ENCODE measurements around the gene TNFSF11. TPM values are rescaled to one million over a fixed set of nuclear protein-coding genes. Genes with fewer than 3 reads are reported as not detected.

Gene TNFSF11
- total RNA-seq, result not detected

DNA sequence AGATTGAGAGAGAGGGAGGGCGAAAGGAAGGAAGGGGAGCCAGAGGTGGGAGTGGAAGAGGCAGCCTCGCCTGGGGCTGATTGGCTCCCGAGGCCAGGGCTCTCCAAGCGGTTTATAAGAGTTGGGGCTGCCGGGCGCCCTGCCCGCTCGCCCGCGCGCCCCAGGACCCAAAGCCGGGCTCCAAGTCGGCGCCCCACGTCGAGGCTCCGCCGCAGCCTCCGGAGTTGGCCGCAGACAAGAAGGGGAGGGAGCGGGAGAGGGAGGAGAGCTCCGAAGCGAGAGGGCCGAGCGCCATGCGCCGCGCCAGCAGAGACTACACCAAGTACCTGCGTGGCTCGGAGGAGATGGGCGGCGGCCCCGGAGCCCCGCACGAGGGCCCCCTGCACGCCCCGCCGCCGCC lies at the start of gene TNFSF11:
TNFSF11 (plus strand) TSS at position 142 of the 400 bp plus-strand sequence; CDS start at position 294, 152 bp downstream.
- no peak within 1 kb of the TSS for H3K27ac ChIP-seq
- peaks cover 0 to 21% of the 10 kb centered on the region in 2 donors for H3K27me3 ChIP-seq
- H3K4me3 ChIP-seq, result peak within 1 kb of the TSS; percentile 14 to 39
- no peaks in the 10 kb centered on the region for H3K9me3 ChIP-seq
- H3K36me3 ChIP-seq, result no peaks in the 10 kb centered on the region
- DNase-seq (ENCODE audit: low spot score), result no peak
- TF ChIP-seq, protein P1, sequence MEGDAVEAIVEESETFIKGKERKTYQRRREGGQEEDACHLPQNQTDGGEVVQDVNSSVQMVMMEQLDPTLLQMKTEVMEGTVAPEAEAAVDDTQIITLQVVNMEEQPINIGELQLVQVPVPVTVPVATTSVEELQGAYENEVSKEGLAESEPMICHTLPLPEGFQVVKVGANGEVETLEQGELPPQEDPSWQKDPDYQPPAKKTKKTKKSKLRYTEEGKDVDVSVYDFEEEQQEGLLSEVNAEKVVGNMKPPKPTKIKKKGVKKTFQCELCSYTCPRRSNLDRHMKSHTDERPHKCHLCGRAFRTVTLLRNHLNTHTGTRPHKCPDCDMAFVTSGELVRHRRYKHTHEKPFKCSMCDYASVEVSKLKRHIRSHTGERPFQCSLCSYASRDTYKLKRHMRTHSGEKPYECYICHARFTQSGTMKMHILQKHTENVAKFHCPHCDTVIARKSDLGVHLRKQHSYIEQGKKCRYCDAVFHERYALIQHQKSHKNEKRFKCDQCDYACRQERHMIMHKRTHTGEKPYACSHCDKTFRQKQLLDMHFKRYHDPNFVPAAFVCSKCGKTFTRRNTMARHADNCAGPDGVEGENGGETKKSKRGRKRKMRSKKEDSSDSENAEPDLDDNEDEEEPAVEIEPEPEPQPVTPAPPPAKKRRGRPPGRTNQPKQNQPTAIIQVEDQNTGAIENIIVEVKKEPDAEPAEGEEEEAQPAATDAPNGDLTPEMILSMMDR (IDR thresholded peaks at IDR 0.05), result no peak
- H3K4me1 ChIP-seq, result peaks cover 0 to 11% of the 10 kb centered on the region in 2 donors

DNA sequence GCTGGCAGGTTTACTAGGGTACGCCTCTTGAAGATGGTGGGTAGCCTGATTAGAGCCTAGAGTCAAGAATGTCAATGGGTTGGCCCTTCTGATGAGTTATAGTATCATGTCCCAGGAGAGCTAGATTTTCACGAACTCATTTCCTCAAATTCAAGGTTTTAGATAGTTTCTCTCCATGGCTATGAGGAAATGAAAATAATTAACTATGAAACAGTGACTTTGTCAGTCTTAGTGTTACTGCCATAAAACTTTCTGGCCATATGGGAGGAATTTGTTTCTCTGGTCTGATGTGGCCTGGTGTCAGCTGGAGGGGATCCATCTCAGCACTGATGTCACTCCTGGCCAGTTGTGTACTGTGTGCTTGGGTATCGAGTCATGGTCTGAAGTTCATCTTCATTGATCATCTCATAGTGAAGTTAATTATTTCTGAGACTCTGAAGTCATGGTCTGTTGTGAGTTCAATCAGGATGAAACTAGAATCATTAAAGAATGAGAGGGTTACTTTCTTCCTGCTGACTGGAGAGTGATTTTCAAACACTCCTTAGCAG lies 49.4 kb upstream of the TNFSF11 start:
- Histone ChIP-seq H3K4me1 (no peaks in the 10 kb centered on the region), H3K36me3 (no peaks in the 10 kb centered on the region), H3K9me3 (no peaks in the 10 kb centered on the region), H3K27ac (no peak overlapping the region), H3K27me3 (no peaks in the 10 kb centered on the region), H3K4me3 (no peak overlapping the region)
- TF ChIP-seq, protein P1 (IDR thresholded peaks at IDR 0.05), result no peak
- DNase-seq (ENCODE audit: low spot score), result no peak

DNA sequence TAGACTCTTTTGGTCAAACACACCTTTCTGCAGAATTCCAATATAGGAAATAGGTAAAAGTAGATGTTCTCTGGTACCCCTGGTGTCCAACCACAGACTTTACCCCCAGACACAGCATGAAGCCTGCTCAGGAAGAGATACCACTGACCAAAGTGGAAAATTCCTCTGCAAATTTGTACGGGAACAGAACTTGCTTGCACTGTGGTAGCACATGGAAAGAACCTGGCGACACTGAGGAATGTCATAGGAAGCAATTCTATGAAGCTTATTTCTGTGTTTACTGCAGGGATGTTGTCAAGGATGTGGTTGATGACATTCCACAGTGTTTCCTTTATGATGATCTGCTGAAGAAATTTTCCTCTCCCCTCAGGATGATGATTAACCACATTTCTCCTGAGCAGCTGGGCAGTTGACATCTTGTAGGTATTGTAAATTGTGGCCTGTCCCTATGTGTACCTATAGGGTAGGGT lies 48.9 kb upstream of the TNFSF11 start:
- no peak for DNase-seq (ENCODE audit: low spot score)
- no peak overlapping the region for H3K4me3 ChIP-seq
- no peaks in the 10 kb centered on the region for H3K4me1 ChIP-seq
- TF ChIP-seq, protein P1 (IDR thresholded peaks at IDR 0.05), result no peak
- no peaks in the 10 kb centered on the region for H3K27me3 ChIP-seq
- no peaks in the 10 kb centered on the region for H3K9me3 ChIP-seq
- H3K36me3 ChIP-seq, result no peaks in the 10 kb centered on the region
- H3K27ac ChIP-seq, result no peak overlapping the region

DNA sequence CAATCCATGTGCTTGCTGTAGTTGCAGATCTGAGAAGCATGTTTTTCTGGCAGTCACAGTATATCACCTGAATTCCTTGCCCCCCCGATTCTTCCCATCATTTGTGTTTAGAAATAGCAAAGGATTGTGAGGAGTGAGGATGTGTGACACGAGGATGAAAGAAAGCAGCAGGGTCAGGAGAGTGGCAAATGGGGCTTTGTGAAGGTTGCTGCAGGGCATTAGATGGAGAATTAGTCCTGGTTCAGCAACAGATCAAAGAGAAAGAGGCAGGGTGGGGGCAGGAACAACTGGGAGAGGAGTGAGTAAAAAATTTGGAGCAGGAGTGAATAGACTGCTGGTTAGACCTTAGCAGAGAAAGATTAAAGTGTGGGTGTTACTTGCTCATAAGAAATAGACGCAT lies 47.7 kb upstream of the TNFSF11 start:
- DNase-seq (ENCODE audit: low spot score), result no peak
- no peaks in the 10 kb centered on the region for H3K4me1 ChIP-seq
- H3K27ac ChIP-seq, result no peak overlapping the region
- TF ChIP-seq, protein P1 (IDR thresholded peaks at IDR 0.05), result no peak
- no peaks in the 10 kb centered on the region for H3K9me3 ChIP-seq
- H3K27me3 ChIP-seq, result no peaks in the 10 kb centered on the region
- no peak overlapping the region for H3K4me3 ChIP-seq
- H3K36me3 ChIP-seq, result no peaks in the 10 kb centered on the region

DNA sequence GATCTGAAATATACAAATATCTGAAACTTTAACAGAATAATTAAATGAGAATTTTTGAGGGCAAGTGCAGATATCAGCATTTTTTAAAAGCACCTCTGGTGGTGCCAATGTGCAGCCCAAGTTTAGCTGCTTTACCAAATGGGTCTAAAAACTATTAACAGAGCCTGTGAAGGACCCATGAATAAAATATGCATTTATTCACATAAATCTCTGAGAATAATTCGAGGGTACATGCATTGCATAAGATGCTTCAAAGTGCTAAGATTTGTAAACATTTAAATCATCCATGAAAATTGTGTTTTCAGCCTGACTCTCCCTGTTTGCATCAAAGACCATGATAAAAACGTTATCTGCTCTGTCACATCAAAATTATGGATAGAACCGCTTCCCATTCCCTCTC lies 47.1 kb upstream of the TNFSF11 start:
- TF ChIP-seq, protein P1 (IDR thresholded peaks at IDR 0.05), result no peak
- H3K27ac ChIP-seq, result no peak overlapping the region
- H3K9me3 ChIP-seq, result no peaks in the 10 kb centered on the region
- H3K4me1 ChIP-seq, result no peaks in the 10 kb centered on the region
- no peaks in the 10 kb centered on the region for H3K27me3 ChIP-seq
- H3K36me3 ChIP-seq, result no peaks in the 10 kb centered on the region
- DNase-seq (ENCODE audit: low spot score), result no peak
- no peak overlapping the region for H3K4me3 ChIP-seq
